Measurements from ENCODE around the gene ZNF232. TPM values are rescaled to one million over a fixed set of nuclear protein-coding genes. Genes with fewer than 3 reads are reported as not detected.
"Not testable (repeated sequence)": the region's sequence is repeated elsewhere in the genome, so short reads cannot be mapped to it uniquely, and the experiment has no call there.

The ZNF232 gene
- polyA plus RNA-seq, 1 donor from 2014 or later: 32.5 TPM

- TF ChIP-seq RAD21 (conservative IDR thresholded peaks at IDR 0.05): no peak
- no peak for TF ChIP-seq TAF1 (IDR thresholded peaks at IDR 0.05; ENCODE audit: low read depth)
- TF ChIP-seq EZH2 (IDR thresholded peaks at IDR 0.05; ENCODE audit: borderline replicate concordance, insufficient read depth, low read length, poor library complexity, severe bottlenecking): no peak
- H3K27ac ChIP-seq (ENCODE audit: low read length): no peak overlapping the region
- H3K27me3 ChIP-seq (ENCODE audit: insufficient read depth, low read depth, low read length): peaks cover 10% of the 10 kb centered on the region
- no peak overlapping the region for H3K9ac ChIP-seq (ENCODE audit: low read length)
- H2AFZ ChIP-seq (ENCODE audit: low read depth, low read length): no peak overlapping the region
- H3K79me2 ChIP-seq (replicated peaks; ENCODE audit: insufficient read depth, low read length): no peaks in the 10 kb centered on the region
- no peaks in the 10 kb centered on the region for H4K20me1 ChIP-seq (ENCODE audit: insufficient read depth)
- no peaks in the 10 kb centered on the region for H3K9me2 ChIP-seq (ENCODE audit: insufficient read depth, low read length)
- H3F3A ChIP-seq (ENCODE audit: insufficient read depth, low read length, poor library complexity, severe bottlenecking): no peaks in the 10 kb centered on the region
- H3K4me3 ChIP-seq (ENCODE audit: low read length): no peak overlapping the region
- no peaks in the 10 kb centered on the region for H3K36me3 ChIP-seq (ENCODE audit: insufficient read depth, low read length)
- H3K4me2 ChIP-seq (ENCODE audit: low read length): no peak overlapping the region
- H3K9me3 ChIP-seq (ENCODE audit: low read length): no peaks in the 10 kb centered on the region
Observed at GRCh38 chr17:5123343-5124124, 11.9 kb upstream of the ZNF232 start.

DNA sequence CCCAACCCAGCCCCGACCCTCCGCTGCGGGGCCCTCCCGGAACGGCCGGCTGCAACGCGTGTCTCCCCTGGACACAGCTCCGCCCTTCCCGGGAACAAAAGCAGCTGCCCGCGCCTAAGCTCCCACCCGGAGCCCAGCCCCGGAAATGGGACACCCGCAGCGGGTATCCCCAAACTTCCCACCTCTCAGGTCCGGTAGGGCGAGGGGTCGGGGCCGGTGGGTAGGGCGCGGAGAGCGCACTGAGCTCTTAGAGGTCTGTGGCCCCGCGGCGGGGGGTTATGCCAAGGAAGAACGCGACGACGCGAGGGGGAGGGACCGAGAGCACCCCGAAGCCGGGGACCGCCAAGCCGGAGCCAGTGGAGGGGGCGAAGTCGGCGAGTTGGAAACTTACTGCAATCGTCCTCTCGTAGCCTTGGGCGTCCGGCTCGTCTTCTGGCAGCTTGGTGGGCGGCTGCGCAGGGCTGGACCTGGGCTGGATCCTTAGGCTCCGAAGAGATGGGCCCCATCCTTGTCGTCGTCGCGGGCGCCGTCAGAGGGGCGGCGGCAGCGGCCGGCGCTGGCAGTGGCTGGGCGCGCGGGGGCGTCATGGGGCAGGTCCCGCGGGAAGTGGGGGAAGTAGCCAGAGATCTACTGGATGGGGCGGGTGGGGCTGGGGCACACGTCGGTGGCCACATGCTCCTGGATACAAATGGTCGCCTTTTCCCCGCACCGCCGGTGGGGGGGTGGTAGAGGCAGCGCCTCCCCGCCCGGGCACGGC lies 11.1 kb upstream of the ZNF232 start:
- Histone ChIP-seq H3K9ac (ENCODE audit: low read length) (no peak overlapping the region), H3K4me2 (ENCODE audit: low read length) (no peak overlapping the region), H3K27ac (ENCODE audit: low read length) (no peak overlapping the region)

GRCh38 chr17:5122056-5122455 lies 10.4 kb upstream of the ZNF232 start:
- not testable (repeated sequence) for H3K27me3 ChIP-seq (ENCODE audit: insufficient read depth, low read depth, low read length); H4K20me1 ChIP-seq (ENCODE audit: insufficient read depth); H3K4me3 ChIP-seq (ENCODE audit: low read length); H3K9me3 ChIP-seq (ENCODE audit: low read length); H2AFZ ChIP-seq (ENCODE audit: low read depth, low read length); H3K79me2 ChIP-seq (replicated peaks; ENCODE audit: insufficient read depth, low read length); H3K9ac ChIP-seq (ENCODE audit: low read length); H3K9me2 ChIP-seq (ENCODE audit: insufficient read depth, low read length); H3K36me3 ChIP-seq (ENCODE audit: insufficient read depth, low read length); H3K4me2 ChIP-seq (ENCODE audit: low read length); H3F3A ChIP-seq (ENCODE audit: insufficient read depth, low read length, poor library complexity, severe bottlenecking); H3K27ac ChIP-seq (ENCODE audit: low read length)

More for the DNA sequence above, 11.1 kb upstream of the ZNF232 start:
- no peaks in the 10 kb centered on the region for H3K36me3 ChIP-seq (ENCODE audit: insufficient read depth, low read length)
- no peaks in the 10 kb centered on the region for H3F3A ChIP-seq (ENCODE audit: insufficient read depth, low read length, poor library complexity, severe bottlenecking)
- H2AFZ ChIP-seq (ENCODE audit: low read depth, low read length): no peak overlapping the region
- no peaks in the 10 kb centered on the region for H3K9me2 ChIP-seq (ENCODE audit: insufficient read depth, low read length)
- TF ChIP-seq SMC3 (conservative IDR thresholded peaks at IDR 0.05; ENCODE audit: poor library complexity) (no peak), TAF1 (IDR thresholded peaks at IDR 0.05; ENCODE audit: low read depth) (no peak), POLR2AphosphoS5 (IDR thresholded peaks at IDR 0.05) (no peak), MXI1 (conservative IDR thresholded peaks at IDR 0.05; ENCODE audit: poor library complexity, severe bottlenecking) (no peak), EP300 (conservative IDR thresholded peaks at IDR 0.05; ENCODE audit: poor library complexity, severe bottlenecking) (no peak), RAD21 (conservative IDR thresholded peaks at IDR 0.05) (no peak), EZH2 (IDR thresholded peaks at IDR 0.05; ENCODE audit: borderline replicate concordance, insufficient read depth, low read length, poor library complexity, severe bottlenecking) (no peak)
- TF ChIP-seq, protein P1, sequence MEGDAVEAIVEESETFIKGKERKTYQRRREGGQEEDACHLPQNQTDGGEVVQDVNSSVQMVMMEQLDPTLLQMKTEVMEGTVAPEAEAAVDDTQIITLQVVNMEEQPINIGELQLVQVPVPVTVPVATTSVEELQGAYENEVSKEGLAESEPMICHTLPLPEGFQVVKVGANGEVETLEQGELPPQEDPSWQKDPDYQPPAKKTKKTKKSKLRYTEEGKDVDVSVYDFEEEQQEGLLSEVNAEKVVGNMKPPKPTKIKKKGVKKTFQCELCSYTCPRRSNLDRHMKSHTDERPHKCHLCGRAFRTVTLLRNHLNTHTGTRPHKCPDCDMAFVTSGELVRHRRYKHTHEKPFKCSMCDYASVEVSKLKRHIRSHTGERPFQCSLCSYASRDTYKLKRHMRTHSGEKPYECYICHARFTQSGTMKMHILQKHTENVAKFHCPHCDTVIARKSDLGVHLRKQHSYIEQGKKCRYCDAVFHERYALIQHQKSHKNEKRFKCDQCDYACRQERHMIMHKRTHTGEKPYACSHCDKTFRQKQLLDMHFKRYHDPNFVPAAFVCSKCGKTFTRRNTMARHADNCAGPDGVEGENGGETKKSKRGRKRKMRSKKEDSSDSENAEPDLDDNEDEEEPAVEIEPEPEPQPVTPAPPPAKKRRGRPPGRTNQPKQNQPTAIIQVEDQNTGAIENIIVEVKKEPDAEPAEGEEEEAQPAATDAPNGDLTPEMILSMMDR (IDR thresholded peaks at IDR 0.05; ENCODE audit: poor library complexity, severe bottlenecking): no peak
- TF ChIP-seq, protein P2, sequence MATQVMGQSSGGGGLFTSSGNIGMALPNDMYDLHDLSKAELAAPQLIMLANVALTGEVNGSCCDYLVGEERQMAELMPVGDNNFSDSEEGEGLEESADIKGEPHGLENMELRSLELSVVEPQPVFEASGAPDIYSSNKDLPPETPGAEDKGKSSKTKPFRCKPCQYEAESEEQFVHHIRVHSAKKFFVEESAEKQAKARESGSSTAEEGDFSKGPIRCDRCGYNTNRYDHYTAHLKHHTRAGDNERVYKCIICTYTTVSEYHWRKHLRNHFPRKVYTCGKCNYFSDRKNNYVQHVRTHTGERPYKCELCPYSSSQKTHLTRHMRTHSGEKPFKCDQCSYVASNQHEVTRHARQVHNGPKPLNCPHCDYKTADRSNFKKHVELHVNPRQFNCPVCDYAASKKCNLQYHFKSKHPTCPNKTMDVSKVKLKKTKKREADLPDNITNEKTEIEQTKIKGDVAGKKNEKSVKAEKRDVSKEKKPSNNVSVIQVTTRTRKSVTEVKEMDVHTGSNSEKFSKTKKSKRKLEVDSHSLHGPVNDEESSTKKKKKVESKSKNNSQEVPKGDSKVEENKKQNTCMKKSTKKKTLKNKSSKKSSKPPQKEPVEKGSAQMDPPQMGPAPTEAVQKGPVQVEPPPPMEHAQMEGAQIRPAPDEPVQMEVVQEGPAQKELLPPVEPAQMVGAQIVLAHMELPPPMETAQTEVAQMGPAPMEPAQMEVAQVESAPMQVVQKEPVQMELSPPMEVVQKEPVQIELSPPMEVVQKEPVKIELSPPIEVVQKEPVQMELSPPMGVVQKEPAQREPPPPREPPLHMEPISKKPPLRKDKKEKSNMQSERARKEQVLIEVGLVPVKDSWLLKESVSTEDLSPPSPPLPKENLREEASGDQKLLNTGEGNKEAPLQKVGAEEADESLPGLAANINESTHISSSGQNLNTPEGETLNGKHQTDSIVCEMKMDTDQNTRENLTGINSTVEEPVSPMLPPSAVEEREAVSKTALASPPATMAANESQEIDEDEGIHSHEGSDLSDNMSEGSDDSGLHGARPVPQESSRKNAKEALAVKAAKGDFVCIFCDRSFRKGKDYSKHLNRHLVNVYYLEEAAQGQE (IDR thresholded peaks at IDR 0.05; ENCODE audit: borderline replicate concordance): no peak
- no peak overlapping the region for H3K4me3 ChIP-seq (ENCODE audit: low read length)
- H3K27me3 ChIP-seq (ENCODE audit: insufficient read depth, low read depth, low read length): peaks cover 10% of the 10 kb centered on the region
- no peaks in the 10 kb centered on the region for H4K20me1 ChIP-seq (ENCODE audit: insufficient read depth)
- H3K9me3 ChIP-seq (ENCODE audit: low read length): peaks cover 4% of the 10 kb centered on the region
- H3K79me2 ChIP-seq (replicated peaks; ENCODE audit: insufficient read depth, low read length): no peaks in the 10 kb centered on the region

All from neural cell (in vitro differentiated cells).